Erythroblast (primary cell): ENCODE data around the gene SPOCK1.
"Not testable (repeated sequence)": the region's sequence is repeated elsewhere in the genome, so short reads cannot be mapped to it uniquely, and the experiment has no call there.

Source experiments
- DNase-seq, 2 experiments: peaks; one replicate each; lab custom pipeline; 2025; lab: John Stamatoyannopoulos, UW
- GATA1 ChIP-seq: IDR thresholded peaks from 2 replicates; pipeline ENCODE4 v1.6.1; 2011; ENCODE audit warnings: low read depth, mild to moderate bottlenecking, control low read depth, low read length, moderate library complexity
- POLR2A ChIP-seq: IDR thresholded peaks from 2 replicates; pipeline ENCODE4 v1.6.1; 2011; ENCODE audit warnings: mild to moderate bottlenecking, low read length

SPOCK1 gene

DNA sequence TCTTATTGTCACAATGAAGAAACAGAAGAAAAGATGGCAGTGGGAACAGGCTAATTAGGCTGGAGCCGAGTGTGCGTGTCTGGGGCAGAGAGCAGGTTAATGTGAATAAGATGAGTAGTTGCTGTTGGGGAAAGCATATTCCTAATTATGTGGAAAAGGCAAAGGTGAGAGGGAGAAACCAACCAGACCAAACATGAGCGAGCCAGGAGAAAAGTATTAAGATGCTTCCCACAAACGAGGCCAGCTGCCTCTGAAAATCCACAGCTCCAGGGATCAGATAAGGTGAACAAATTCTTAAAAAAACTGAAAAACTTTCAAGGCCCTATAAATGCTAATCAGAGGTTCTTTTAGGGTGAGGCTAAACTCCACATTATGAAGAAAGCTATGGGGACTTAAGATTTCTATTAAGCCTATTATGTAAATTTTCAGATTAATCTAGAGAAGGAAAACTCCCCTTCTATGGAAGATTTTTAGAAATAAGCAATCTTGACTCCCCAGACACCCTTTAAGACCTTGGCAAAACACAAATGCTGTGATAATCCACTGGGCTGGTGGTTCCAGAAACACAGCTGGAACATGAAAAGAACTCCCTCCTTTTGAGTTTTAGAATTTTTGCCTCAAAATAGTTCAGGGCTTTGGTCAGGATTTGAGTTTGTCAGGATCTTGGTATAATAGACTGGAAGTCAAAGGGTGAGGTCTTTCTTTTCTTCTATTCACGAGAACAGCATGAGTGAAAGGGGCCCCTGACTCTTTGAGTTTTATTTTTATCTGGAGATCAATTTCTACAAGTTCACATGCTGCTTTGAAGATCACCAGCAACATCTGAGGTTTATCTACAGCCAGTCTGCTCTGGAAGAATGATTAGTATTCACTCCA, 238.1 kb downstream of the SPOCK1 start:
- TF ChIP-seq POLR2A (no peak), GATA1 (no peak)
- no peak for DNase-seq

DNA sequence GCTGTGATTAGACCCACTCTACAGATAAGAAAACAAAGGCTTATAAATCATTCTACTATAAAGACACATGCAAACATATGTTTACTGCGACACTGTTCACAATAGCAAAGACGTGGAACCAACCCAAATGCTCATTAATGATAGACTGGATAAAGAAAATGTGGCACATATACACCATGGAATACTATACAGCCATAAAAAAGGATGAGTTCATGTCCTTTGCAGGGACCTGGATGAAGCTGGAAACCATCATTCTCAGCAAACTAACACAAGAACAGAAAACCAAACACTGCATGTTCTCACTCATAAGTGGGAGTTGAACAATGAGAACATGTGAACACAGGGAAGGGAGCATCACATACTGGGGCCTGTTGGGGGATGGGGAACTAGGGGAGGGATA, 240.0 kb downstream of the SPOCK1 start:
- not testable (repeated sequence) for DNase-seq

DNA sequence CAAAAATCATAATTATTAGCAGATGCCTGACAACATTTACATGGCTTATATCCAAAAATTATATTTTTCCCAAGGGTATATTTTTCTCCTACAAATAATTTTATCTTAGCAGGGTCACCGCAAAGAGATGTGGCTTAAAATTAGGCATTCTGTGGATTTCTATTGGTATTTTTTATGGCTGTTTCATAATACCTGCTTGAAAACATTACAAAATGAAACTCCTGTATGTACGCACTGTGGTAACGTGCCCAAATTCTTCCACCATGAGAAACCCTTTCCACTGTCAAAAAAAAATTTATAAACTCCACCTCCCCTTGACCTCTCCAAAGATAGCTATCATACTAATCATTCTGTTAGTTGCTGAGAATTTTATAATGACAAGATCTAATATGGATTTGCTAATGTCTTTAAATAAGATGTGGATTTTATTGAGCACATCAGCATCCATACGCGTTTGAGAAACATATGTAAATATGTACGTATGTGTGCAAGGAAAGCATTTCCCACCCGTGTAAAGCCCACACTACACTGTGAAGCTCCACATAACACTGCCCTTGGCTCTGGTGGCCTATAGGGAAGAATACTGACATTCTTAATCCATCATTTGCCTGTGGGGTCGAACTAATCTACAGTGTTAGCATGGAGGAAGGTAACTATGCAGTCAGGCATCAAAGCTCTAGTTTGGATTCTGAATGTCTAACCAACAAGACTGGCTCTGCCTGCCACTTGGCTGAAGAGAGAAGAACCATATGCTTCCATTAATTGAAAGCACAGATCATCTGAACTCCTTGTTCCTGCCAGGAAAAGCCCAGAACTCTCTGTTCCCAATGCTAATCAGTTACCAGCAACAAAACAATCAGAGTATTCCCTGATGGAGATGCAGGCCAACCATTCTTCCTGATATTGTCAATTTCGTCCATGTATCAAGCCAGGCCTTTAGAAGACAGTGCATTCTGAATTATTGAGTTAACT, 244.7 kb downstream of the SPOCK1 start:
- no peak for TF ChIP-seq GATA1
- no peak for TF ChIP-seq POLR2A
- no peak for DNase-seq

DNA sequence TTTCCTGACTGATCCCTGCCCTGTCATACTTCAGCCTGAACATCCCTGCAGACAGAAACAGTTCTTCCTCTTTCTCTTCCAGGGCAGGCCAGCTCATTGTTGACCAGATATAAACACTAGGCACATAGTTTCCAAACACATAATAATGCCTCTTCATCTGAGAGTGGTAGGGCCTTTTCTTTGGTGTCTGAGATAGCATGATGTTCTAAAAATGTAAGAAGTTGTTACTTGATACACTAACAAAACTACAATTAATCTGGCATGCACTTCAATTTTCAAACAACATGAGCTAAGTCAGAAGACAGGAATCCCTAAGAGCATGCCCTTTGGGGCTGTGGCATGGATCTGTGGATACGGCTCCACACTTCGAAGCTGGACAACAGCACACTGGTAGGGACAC, 246.6 kb downstream of the SPOCK1 start:
- TF ChIP-seq GATA1 (no peak), POLR2A (no peak)
- no peak for DNase-seq

DNA sequence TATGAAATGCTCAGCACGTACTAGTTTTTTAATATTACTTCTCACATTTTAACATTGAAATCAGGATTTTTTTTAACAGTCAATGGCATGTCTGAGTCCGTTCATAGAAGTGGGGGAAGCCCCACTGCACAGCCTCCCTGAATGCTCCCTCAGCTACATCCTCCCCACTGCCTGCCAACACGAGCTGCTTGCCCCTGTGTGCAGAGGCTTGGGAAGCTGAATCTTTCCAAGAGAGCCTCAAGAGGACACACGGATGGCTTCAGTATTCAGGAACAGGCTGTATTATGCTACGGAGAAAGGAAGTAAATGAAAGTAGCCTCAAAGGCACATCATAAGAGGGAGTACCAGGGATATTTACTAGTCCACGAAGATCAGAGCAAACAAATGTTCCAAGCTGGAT, 248.7 kb downstream of the SPOCK1 start:
- no peak for TF ChIP-seq POLR2A
- TF ChIP-seq GATA1, result no peak
- DNase-seq, result no peak

DNA sequence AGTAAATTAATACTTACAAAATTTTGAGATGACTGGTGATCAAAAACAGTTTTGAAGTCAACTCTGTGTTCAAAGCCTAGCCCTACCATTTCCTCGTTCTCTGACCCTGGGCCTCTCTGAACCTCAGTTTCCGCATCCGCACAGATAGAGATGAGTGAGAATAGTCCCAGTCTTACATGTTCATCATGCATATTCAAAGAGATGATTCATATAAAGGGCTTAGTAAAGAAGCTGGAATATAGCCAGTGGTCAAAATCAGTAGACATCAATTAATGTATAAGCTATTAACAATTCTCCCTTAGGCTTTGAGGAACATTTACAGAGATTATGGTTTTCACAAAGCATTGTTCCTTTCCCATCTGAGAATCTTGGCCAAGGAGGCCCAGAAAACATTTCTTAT, 250.6 kb downstream of the SPOCK1 start:
- TF ChIP-seq POLR2A (no peak), GATA1 (no peak)
- no peak for DNase-seq

DNA sequence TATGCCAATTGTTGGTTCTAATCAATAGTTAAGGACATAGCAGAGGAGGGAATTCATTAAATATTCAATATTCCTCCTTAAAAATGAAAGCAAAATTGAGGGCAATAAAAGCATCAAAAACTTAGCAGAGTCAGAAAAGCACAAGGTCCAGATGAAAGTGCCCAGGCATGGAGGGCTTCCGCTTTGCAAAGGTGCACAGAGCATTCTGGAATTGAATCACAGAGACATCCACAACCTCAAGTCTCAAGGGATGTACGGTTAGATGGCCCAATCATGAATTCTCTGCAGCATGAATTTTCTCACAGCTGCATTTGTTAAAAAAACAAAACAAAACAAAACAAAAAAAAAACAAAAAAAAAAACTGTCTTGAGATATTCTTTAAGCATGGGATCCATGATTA, 253.7 kb downstream of the SPOCK1 start:
- TF ChIP-seq GATA1 (no peak), POLR2A (no peak)
- no peak for DNase-seq

DNA sequence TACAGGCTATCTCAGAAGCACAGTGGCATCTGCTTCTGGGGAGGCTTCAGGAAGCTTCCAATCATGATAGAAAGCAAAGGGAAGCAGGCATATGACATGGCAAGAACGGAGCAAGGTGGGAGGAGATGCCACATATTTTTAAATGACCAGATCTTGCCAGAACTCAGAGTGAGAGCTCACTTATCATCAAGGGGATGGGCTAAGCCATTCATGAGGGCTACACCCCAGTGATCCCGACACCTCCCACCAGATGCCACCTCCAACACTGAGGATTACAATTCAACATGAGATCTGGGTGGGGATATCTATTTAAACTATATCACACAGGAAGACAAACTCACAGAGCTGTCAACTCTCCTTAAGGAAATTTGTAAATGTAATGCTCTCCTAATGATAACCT, 258.8 kb downstream of the SPOCK1 start:
- DNase-seq, result no peak
- no peak for TF ChIP-seq POLR2A

DNA sequence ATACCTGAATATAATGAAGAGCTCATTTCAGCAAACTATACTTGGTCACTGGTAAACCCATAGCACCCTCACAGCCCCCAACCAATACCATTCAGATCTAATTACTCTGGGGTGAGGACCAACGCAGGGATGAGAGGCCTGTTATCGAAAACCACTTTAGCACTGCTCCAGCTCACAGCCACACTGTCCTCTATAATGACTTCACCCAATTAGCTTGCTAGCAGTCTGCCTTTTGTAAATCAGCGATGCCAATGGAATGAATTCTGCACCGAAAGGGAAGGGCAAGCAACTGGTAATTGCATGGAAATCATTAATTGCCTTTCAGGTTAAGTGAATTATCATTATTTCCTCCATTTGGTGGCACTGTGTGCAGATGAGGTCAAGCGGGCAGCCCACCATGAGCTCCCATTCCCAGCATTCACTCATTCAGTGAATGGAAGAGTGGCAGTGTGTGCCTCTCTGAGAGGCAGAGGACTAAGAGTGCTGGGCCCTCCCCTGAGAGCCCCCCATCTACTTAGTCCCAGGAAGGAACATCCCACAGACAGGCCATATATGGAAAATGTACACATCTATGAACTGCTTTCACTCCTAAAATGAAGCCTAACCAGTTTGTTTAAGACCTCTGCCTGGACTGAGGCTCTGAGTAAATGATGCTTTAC, 262.1 kb downstream of the SPOCK1 start:
- no peak for DNase-seq
- TF ChIP-seq POLR2A (no peak), GATA1 (no peak)

DNA sequence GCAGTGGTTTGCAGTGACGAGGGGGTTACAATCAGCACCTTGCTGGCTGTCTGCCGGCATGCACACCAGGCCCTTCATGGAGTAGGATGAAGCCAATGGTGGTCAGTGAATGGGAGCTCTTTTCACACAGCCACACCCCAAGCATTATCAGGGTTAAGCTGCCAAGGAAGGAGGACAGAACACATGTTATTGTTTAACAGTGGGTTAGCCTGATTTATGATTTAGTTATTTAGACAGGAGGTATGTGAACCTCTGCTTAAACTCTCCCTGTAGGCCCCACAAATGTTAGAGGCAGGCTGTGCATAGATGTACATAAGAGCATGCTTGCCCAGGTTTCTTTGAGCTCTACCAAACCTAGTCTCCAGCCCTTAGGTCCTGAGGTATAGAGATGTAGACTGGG, 262.9 kb downstream of the SPOCK1 start:
- no peak for TF ChIP-seq GATA1
- no peak for TF ChIP-seq POLR2A
- no peak for DNase-seq

DNA sequence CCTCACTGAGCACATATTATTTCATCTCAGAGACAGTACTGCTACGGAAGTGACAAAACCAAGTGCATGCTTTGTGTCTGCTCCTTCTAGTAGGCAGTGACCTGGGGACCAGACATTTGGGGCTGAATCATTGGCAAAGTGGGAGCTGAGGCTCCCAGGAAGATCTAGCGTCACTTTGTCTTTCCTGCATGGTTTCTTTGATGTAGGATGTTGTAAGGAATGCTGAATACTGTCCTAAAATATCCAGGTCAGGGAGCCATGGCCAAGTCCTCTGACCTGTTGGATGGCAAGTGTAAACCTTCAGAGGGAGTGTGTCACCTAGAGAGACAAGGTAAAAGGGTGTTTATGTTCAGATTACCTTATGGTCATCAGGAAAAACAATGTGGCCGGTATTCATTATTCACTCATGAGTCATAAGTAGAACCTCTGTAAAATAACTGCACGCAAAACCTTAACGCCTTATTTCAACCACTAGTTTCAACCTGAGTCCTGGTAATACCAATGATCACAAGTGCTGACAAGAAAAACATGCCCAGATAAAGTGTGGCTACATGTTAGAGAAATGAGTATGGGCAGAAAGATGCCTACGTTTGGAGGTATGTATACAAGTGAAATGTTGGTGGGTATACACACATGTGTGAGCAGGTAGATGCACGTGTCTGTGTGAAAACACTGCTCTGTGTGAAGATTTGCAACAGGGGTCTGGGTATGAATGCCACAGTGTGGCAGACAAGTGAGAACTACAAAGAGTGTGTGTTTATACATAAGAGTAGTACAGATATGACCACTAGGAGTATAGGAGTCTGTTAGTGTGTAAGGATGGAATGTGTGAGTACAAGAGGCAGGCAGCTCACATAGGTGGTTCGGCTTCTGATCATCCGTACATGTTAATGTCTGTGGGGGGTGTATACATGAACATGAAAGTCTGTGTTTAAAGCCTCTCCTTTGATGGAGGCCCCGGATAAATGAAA, 263.9 kb downstream of the SPOCK1 start:
- TF ChIP-seq GATA1 (no peak), POLR2A (no peak)
- DNase-seq, result no peak

DNA sequence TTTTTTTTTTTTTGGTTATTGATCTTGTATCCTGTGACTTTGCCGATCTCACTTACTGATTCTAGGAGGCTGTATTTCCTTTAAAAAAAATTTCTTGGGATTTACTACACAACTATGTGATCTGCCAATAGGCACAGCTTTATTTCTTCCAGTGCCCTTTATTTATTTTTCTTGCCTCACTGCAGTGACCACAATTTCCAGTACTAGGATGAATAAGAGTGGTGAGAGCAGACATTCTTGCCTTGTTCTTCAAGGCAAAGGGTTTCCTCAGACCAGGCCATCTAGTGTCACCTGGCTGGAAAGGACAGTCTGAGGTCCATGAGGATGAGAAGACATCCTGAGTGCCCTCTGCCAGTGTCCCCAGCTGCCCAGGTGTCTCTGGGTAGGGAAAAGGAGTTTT, 265.4 kb downstream of the SPOCK1 start:
- TF ChIP-seq GATA1, result no peak
- TF ChIP-seq POLR2A, result no peak
- DNase-seq, result no peak

DNA sequence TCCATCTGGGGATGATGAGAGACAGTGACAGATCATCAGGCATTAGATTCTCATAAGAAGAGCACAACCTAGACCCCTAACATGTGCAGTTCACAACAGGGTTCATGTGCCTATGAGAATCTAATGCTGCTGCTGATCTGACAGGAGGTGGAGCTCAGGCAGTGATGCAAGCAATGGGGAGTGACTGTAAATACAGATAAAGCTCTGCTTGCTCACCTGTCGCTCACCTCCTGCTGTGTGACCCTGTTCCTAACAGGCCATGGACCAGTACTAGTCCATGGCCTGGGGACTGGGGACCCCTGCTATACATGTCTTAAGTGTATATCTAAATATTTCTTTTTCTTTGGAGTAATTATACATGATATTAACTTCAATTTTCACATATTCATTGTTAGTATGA, 265.8 kb downstream of the SPOCK1 start:
- not testable (repeated sequence) for DNase-seq
